SK-MEL-5 (cell line): ENCODE results near the gene TOP1. TPM values are rescaled to one million over a fixed set of nuclear protein-coding genes. Genes with fewer than 3 reads are reported as not detected.

Experiments
- DNase-seq: peaks from one replicate; pipeline ENCODE4 v3.0.0-alpha.2; 2016; ENCODE audit warnings: low read depth, low spot score
- in situ Hi-C: cut with HindIII; loops from 2 replicates; pipeline ENCODE4 v1.10.0; 2016; ENCODE audit warnings: low sequenced_read_pairs, high pct_unique_total_duplicates, low pct_unique_long_range_greater_than_20kb
- total RNA-seq: library from RNA; depleted of rRNA; stranded (reverse); fragments of >200 nt; shearing (Covaris generic); gene quantifications from 2 replicates; pipeline ENCODE4 v1.2.3, GENCODE V29; 2014

TOP1 gene
- total RNA-seq, 1 experiment from 2014 or later, result 16.1 TPM

DNA sequence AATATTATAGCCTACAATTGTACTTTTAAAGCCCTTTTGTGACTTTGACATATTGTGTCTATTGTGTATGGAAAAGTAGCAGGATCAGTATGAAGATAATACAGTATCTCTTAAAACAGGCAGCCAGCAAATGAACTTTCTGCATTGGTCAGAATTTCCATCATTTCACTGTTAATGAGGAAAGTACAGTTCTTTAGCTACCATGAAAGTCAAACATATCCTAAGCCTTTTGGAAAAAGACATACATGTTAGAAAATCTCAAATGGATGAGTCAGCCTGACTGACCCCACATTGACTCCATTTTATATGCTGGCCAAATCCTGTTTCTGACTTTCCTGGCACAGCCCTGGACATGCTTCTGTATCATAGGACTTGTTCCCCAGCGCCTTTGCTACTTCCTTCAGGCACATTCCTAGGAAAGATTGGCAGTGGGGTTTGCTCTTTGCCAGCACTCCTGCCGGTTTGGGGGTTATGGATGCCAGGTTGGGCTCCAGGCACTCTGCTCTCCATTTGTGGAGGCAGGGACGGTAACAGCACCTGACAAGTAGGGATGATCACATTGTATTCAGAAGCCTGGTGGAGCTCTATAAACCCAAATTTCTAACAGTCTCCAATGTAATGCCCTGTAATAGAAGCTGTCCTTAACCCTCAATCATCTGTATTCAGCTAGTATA is 43.7 kb downstream of the TOP1 start:
- DNase-seq, result no peak
- in situ Hi-C loops, result no loop called here

DNA sequence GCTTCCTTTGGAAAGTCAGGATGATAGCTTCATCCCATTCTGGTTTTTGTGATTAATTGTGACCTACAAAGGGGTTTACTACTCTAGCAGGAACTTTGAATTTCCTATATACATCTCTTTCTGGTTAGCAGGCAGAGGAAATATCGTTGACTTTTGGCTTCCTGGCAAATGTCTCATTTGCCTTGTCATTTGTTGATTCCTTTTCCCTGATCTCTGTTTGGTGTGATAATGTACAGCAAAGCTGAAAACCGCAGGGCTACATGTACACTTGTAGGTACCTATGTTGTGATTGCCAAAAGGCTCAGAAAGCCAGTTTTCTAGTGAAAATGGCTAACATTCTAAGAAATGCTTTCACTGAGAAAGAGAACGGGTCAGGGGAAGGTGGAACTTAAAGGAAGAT is 44.3 kb downstream of the TOP1 start:
- DNase-seq, result no peak
- in situ Hi-C loops, result no loop called here

DNA sequence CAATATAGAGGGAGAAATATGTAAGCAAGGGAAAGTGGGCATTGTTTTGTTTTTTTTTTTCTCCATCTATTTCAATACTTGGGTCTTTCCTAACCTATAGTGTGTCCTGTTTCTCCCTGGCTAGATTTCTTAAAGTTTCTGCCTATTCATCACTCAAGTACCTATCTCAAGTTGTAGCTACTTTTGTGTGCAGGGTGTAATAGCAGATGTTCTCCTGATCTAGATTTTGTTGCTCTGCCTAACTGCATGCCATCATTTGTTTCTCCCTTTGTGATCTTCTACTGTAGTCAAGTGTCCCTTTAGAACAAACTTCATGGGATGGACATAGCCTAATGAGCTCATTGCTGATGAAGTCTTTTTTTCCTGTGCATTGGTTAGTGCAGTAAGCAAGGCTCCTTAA is 45.8 kb downstream of the TOP1 start:
- in situ Hi-C loops, result no loop called here
- DNase-seq, result no peak

DNA sequence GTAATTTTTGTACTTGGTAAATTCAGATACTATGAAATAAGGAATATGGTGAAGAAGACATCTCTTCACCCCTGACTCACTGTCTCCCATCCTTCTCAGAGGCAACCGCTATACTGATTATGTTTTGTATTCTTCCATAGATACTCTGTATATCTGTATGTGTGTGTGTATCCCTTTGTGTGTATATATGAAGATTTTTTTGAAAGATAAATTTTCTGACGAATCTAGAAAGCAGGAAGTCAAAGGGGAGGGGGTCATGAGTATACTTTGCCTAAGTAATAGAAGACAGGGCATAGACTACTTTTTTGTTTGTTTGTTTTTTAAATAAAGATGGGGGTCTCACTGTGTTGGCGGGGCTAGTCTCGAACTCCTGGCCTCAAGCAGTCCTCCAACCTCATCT is 48.2 kb downstream of the TOP1 start:
- in situ Hi-C loops, result no loop called here
- no peak for DNase-seq

DNA sequence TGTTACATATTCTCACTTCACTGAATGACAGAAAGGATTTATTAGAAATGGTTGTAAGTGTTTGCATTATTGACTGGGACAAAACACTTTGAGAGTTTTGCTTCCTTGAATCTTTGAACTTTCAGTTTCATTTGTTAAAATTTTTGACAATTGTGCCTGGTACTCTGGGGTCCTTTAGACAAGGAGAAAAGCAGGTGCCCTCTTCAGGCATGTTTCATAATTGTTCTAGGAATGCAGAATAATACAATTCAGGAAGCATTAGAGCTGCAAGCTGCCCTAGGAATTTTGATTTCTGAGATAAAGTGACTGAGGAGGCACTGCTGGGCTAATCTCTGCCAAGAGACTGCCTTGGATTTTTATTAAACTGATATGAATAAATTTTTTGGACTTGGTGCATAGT is 49.7 kb downstream of the TOP1 start:
- DNase-seq, result peak; percentile 52
- in situ Hi-C loops, result no loop called here

DNA sequence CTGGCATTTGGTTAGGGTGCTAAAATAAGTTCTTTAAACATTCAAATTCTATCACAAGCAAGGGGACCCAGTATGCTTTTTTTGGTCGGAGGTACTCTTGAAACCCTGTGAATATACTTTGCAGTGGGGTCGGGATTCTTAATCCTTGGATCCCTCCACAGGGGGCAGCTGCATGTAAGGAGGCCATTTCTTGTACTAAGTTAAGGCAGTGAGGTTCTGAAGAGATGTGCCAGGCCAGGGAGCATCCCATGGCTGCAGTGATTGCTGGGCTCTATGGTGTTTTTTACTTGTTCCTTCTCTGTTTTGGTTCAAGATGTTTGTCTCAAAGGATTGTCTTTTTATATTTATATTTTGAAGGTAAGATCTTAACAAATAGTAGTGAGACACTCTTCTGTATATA is 50.4 kb downstream of the TOP1 start:
- in situ Hi-C loops, result no loop called here

DNA sequence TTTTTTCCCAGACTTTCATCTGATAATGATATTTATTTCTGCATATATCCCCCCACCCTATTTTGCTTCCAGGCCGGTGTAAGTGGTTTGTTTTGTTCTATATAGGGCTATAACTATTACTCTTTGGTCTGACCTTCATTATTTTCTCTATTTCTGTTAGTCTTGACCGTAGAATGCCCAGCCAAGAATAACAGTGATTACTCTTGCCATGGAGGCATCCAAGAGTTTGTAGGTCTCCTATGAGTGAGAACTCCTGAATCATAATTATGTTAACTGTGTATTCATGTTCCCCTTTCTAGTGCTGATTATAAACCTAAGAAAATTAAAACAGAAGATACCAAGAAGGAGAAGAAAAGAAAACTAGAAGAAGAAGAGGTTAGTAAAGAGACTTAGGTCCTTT is 52.2 kb downstream of the TOP1 start:
- DNase-seq, result no peak
- in situ Hi-C loops, result no loop called here

More for the DNA sequence above, 50.4 kb downstream of the TOP1 start:
- DNase-seq, result no peak

DNA sequence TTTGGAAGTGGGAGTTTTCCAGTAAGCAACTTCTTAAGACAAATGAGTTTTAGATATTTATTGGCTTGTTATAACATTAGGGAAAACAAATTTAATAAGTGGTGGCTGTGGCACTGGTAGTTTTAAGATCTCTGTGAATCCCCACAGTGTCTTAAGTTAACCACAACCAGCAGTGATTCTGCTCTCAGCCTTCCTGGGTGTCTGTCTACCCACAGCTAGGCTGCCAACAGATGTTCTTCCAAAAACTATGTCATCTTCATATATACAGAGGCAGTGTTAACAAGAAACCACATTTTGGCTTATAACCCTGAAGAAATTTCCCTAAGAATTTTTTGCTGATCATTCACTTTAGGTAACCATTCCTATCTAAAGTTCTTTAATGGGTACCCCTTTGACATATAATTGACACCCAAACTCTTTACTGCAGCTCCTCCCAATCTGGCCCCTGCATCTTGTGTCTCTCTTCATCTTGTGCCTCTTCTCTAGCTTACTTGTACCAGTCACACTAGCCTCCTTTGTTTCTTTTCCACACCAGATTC is 52.7 kb downstream of the TOP1 start:
- in situ Hi-C loops, result no loop called here
- DNase-seq, result no peak

DNA sequence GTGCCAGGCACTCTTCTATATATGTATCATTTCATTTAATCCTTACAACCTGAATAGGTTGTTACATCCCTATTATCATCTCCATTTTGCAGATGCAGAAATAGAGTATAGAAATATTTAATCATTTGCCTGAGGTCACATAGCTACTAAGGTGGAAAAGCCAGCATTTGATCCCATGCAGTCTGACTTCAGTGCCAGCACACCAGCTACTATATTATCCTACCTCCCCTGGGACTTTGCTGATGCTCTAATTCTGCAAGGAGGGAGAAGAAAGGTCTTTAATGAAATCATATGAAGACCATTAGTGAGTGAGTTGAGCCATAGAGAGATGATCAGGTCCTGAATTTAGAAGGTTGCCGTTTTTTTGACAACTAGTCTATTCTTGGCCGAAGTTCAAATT is 53.7 kb downstream of the TOP1 start:
- DNase-seq, result no peak
- in situ Hi-C loops, result no loop called here

DNA sequence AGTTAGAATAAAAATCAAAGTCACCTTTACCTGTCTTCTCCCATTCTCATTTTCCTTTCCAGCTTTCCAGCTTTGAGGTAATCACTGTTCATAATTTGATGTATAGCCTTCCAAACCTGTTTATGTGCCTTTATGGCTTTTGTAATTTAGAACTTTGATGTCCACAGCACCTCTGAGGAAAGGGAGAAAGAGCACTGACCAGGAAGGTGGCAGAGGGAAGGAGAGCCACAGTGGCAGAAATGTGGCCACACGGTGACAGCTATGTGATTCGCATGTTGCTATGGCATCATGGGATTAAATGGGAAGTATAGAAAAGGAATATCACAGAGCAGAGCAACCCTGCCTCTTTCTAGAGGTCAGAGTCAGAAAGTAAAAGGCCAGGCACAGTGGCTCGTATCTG is 57.0 kb downstream of the TOP1 start:
- no peak for DNase-seq
- in situ Hi-C loops, result no loop called here

DNA sequence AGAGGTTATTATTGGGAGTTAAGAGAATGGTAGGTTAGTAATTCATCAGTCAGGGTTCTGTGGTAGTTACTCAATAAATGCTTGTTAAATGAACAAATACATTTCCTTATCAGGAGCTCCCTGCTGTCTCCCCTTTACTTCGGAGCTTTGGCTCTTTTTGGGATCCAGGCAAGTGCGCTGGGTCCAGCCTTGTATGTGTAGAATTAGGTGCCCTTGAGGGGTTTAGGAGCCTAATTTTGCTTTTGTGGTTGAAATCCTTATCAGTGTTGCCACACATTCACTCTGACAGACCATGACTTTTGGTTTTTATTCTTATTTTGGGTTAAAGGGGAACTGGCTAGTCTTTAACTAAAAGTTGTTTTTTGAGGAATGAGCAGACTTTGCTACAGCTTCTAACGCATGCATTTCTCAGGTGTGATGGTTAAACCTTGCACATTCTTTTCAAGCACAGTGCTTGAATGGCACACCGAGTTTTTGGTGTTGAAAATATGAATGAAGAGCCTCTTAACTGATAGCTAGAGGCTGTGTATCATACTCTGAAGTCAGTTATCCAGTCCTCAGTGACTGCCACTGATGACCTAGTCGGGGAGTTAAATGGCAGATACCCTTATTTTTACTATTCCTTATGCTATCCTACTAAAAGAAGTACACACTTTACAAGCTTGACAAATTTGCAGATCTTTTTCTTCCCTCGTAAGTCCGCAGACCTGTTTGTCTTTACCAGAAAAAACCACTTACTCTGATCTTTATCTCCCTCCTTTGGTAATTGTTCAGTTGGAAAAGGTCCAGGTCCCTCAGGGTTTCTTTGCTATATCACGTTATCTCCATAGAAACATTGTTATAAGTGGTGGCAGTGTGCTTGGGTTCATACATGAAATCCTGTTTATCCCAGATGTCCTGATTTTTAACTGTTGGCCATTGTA is 58.0 kb downstream of the TOP1 start:
- in situ Hi-C loops, result no loop called here
- DNase-seq, result no peak

DNA sequence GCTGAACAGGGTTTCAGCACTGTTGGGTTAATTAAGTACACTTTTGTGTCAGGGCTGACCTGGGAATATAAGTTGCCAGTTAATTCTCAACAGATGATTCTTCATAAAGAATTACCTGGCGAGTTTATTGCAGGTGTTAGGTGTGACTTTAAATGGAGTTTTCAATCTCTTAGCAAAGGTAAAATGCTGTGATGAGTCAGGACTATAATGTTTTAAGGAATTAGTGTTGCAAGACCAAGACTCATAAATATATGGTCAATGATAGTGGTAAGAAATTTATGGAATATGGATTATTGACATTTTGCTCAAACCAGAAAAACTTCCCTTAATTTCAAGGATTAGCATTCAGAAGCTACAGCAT is 58.7 kb downstream of the TOP1 start:
- in situ Hi-C loops, result no loop called here
- DNase-seq, result no peak

DNA sequence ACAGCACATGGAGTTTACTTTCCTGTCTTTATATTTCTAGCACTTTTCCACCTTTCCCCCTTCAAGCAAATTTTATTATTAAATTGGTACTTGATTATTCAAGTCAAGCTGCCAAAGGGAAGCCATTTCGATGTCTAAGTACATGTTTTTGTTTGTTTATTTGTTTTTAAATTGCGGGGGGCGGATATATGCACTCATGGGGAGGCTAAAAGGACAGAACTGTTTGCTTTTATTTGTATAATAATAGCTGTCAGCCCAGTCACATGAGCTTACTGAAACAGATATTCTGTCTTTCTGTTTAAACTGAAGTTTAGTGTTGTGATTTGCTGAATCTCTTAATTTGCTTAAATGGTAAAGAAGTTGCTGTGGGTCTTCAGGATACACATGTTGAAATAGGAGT is 59.2 kb downstream of the TOP1 start:
- in situ Hi-C loops, result no loop called here
- no peak for DNase-seq

DNA sequence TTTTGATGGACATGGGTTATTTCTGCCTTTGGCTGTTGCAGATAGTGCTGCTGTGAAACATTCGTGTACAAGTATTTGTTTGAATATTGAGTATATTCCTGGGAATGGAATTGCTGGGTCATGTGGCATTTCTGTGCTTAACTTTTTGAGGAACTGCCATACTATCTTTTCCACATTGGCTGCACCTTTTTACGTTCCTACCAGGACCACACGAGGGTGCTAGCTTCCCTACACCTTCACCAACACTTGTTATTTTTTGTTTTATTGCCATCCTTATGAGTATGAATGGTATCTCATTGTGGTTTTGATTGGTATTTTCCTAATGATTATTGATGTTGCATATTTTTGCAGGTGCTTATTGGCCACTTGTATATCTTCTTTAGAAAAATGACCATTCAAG is 60.9 kb downstream of the TOP1 start:
- DNase-seq, result peak; percentile 35
- in situ Hi-C loops, result no loop called here

DNA sequence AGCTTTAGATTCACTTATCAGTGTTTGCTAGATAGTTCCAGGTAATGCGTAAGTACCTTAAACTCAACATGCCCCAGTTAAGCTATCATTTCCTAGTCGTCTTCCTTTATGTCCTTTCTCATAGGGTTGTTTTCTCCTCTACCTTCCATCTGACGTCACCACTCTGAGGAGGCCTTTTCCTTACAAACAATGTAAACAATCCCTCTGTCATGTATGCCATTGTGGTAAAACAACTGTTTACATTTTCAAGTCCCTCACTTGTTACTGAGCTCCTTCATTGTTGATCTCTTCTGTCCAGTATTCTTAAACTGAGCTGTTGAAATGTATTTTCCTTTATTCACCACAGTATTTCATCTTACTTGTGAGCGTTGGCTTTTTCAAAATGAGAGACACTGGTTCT is 63.3 kb downstream of the TOP1 start:
- DNase-seq, result no peak
- in situ Hi-C loops, result no loop called here

DNA sequence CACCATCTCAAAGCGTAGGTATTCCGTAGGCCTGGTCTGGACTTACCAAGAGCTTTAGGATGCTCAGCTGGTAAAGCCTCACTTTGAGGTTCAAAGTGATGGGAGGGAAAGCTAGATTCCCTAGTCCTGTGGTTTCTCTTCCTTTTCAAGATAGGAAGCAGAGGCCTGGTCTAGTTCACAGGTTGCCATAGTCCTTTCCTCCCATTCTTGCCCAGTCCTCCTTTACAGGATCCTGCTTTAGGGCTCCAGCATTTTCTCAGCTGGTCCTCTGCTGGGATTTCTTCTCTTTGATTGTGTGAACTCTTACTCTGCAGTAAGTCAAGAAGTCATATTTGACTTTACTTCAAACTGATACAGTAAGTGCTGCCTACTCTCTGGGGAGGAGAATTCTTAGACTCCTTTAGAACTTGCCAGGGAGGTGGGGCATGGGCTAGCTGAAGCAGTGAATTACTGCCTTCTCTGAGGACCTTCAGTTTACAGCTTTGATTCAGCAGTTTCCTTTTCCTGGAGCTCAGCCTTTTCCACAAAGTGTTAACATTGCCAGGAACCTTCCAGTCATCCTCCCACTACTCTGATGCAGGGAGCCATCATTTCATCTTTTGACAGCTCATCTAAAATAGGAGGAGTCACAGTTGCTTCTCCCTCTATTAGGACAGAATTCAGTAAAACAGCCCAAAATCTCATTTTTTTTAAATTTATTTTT is 65.9 kb downstream of the TOP1 start:
- in situ Hi-C loops, result no loop called here
- DNase-seq, result no peak

DNA sequence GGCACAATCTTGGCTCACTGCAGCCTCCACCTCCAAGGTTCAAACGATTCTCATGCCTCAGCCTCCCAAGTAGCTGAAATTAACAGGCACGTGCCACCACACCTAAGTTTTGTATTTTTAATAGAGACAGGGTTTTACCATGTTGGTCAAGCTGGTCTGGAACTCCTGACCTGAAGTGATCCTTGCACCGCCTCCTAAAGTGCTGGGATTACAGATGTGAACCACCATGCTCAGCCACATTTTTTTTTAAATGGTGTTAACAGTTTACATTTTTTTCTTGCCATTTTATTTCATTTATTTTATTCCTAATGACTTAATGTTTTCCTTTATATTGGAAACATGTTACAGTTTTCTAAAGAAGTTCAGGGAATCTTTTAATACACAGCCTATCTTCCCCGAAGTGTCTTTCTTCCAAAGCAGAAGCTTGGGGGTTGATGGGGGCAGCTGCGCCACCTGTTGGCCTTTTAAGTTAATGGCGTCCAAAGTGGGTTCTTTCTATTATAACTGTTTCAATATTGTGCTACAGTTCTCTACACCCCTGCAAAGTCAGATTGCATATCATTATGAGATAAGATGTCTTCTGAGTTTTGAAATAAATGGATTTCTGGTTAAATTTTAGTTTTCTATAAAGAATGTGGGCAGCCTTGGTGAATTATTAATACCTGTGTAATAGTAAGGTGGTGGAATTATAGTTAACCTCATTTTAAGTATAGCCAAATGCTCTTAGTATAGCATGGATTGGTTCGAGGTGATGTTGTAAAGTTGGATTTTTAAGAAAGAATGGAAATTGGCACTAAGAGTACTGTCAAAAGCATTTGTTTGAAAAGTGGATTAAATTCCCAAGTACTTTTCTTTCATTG is 66.7 kb downstream of the TOP1 start:
- peak; percentile 72 for DNase-seq
- in situ Hi-C loops, result no loop called here
